ENCODE data around the gene CCSER1. TPM values are rescaled to one million over a fixed set of nuclear protein-coding genes. Genes with fewer than 3 reads are reported as not detected.

CCSER1 gene
- polyA plus RNA-seq, 1 experiment = not detected

- H3K36me3 ChIP-seq (ENCODE audit: control insufficient read depth, insufficient read depth, low read length) = no peaks in the 10 kb centered on the region
- no peaks in the 10 kb centered on the region for H3K27me3 ChIP-seq (ENCODE audit: control insufficient read depth, insufficient read depth, low read length)
- ChIA-PET POLR2A (no interaction called here), CTCF (no interaction called here)
- no peak for TF ChIP-seq CTCF (IDR thresholded peaks at IDR 0.05; ENCODE audit: insufficient read depth, low read depth, low read length)
- no peak for DNase-seq (ENCODE audit: low read depth)
- no peak overlapping the region for H3K4me3 ChIP-seq (ENCODE audit: low read depth, low read length)
These were observed 898.3 kb downstream of the CCSER1 start for GRCh38 chr4:91025241-91026148.

GRCh38 chr4:91028228-91028627, 901.0 kb downstream of the CCSER1 start:
- no peak for DNase-seq (ENCODE audit: low read depth)
- H3K27me3 ChIP-seq (ENCODE audit: control insufficient read depth, insufficient read depth, low read length) = no peaks in the 10 kb centered on the region
- POLR2A ChIA-PET = no interaction called here
- H3K36me3 ChIP-seq (ENCODE audit: control insufficient read depth, insufficient read depth, low read length) = no peaks in the 10 kb centered on the region
- H3K4me3 ChIP-seq (ENCODE audit: low read depth, low read length) = no peak overlapping the region
- no peak for TF ChIP-seq CTCF (IDR thresholded peaks at IDR 0.05; ENCODE audit: insufficient read depth, low read depth, low read length)
- CTCF ChIA-PET = no interaction called here

GRCh38 chr4:91031761-91032160, 904.6 kb downstream of the CCSER1 start:
- ChIA-PET CTCF (no interaction called here), POLR2A (no interaction called here)
- no peak for DNase-seq (ENCODE audit: low read depth)

GRCh38 chr4:91032725-91033445, 905.7 kb downstream of the CCSER1 start:
- DNase-seq (ENCODE audit: low read depth) = no peak
- Histone ChIP-seq H3K36me3 (ENCODE audit: control insufficient read depth, insufficient read depth, low read length) (no peaks in the 10 kb centered on the region), H3K27me3 (ENCODE audit: control insufficient read depth, insufficient read depth, low read length) (no peaks in the 10 kb centered on the region), H3K4me3 (ENCODE audit: low read depth, low read length) (no peak overlapping the region)
- ChIA-PET POLR2A (no interaction called here), CTCF (no interaction called here)
- no peak for TF ChIP-seq CTCF (IDR thresholded peaks at IDR 0.05; ENCODE audit: insufficient read depth, low read depth, low read length)

More at GRCh38 chr4:91031761-91032160, 904.6 kb downstream of the CCSER1 start:
- Histone ChIP-seq H3K36me3 (ENCODE audit: control insufficient read depth, insufficient read depth, low read length) (no peaks in the 10 kb centered on the region), H3K4me3 (ENCODE audit: low read depth, low read length) (no peak overlapping the region), H3K27me3 (ENCODE audit: control insufficient read depth, insufficient read depth, low read length) (no peaks in the 10 kb centered on the region)
- no peak for TF ChIP-seq CTCF (IDR thresholded peaks at IDR 0.05; ENCODE audit: insufficient read depth, low read depth, low read length)

GRCh38 chr4:91035276-91035675, 908.1 kb downstream of the CCSER1 start:
- no peak for DNase-seq (ENCODE audit: low read depth)
- H3K27me3 ChIP-seq (ENCODE audit: control insufficient read depth, insufficient read depth, low read length) = no peaks in the 10 kb centered on the region
- no peak for TF ChIP-seq CTCF (IDR thresholded peaks at IDR 0.05; ENCODE audit: insufficient read depth, low read depth, low read length)
- no peaks in the 10 kb centered on the region for H3K36me3 ChIP-seq (ENCODE audit: control insufficient read depth, insufficient read depth, low read length)
- no peak overlapping the region for H3K4me3 ChIP-seq (ENCODE audit: low read depth, low read length)
- CTCF ChIA-PET = no interaction called here
- POLR2A ChIA-PET = no interaction called here

All from BJ (cell line).